ENCODE results near the gene ZNF189. TPM values are rescaled to one million over a fixed set of nuclear protein-coding genes. Genes with fewer than 3 reads are reported as not detected.

ZNF189 gene
- total RNA-seq, 4 donors from 2014 or later = 6.1 to 14.9 (median 10.2) TPM

GRCh38 chr9:101437806-101438232 lies 39.2 kb downstream of the ZNF189 start:
- no peaks in the 10 kb centered on the region for H3K4me1 ChIP-seq
- no peak for DNase-seq (ENCODE audit: low spot score in 2 of 2)
- TF ChIP-seq POLR2AphosphoS5 (IDR thresholded peaks at IDR 0.05) (no peak), EP300 (IDR thresholded peaks at IDR 0.05) (no peak), POLR2A (IDR thresholded peaks at IDR 0.05) (no peak)
- TF ChIP-seq, protein P1, sequence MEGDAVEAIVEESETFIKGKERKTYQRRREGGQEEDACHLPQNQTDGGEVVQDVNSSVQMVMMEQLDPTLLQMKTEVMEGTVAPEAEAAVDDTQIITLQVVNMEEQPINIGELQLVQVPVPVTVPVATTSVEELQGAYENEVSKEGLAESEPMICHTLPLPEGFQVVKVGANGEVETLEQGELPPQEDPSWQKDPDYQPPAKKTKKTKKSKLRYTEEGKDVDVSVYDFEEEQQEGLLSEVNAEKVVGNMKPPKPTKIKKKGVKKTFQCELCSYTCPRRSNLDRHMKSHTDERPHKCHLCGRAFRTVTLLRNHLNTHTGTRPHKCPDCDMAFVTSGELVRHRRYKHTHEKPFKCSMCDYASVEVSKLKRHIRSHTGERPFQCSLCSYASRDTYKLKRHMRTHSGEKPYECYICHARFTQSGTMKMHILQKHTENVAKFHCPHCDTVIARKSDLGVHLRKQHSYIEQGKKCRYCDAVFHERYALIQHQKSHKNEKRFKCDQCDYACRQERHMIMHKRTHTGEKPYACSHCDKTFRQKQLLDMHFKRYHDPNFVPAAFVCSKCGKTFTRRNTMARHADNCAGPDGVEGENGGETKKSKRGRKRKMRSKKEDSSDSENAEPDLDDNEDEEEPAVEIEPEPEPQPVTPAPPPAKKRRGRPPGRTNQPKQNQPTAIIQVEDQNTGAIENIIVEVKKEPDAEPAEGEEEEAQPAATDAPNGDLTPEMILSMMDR (IDR thresholded peaks at IDR 0.05) = no peak
- no peak overlapping the region for H3K27ac ChIP-seq
- H3K9me3 ChIP-seq = no peaks in the 10 kb centered on the region
- no peaks in the 10 kb centered on the region for H3K27me3 ChIP-seq
- no peak overlapping the region for H3K4me3 ChIP-seq
- 50% methylated on average over 2 of the region's 2 CpGs for WGBS
- no peaks in the 10 kb centered on the region for H3K36me3 ChIP-seq

DNA sequence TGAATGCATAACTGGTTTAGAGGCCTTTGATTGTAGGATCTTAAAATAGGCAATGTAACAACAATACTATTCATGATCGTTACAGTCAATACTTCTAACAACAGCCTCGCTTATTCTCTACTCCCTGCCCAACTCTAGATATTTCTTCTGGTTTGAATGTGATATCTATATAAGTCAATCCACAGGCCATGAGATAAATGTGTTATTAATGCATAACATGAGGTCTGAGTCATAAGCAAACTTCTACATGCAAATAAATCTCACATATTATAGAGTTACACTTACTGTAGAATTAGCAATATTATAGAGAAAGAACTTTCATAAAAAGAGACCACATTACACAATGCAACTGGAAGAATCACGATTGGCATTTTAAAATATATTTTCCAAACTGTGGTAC lies 39.9 kb downstream of the ZNF189 start:
- Histone ChIP-seq H3K9me3 (no peaks in the 10 kb centered on the region), H3K27ac (no peak overlapping the region), H3K36me3 (no peaks in the 10 kb centered on the region), H3K27me3 (no peaks in the 10 kb centered on the region), H3K4me1 (no peaks in the 10 kb centered on the region), H3K4me3 (no peak overlapping the region)
- DNase-seq (ENCODE audit: low spot score in 2 of 2) = no peak
- no peak for TF ChIP-seq EP300 (IDR thresholded peaks at IDR 0.05)
- no peak for TF ChIP-seq POLR2A (IDR thresholded peaks at IDR 0.05)
- TF ChIP-seq, protein P1 (IDR thresholded peaks at IDR 0.05) = no peak
- TF ChIP-seq POLR2AphosphoS5 (IDR thresholded peaks at IDR 0.05) = no peak
- 74% methylated on average over 3 of the region's 3 CpGs for WGBS

- no peaks in the 10 kb centered on the region for H3K27me3 ChIP-seq
- no peak for TF ChIP-seq POLR2A (IDR thresholded peaks at IDR 0.05)
- no peak for TF ChIP-seq EP300 (IDR thresholded peaks at IDR 0.05)
- TF ChIP-seq, protein P1 (IDR thresholded peaks at IDR 0.05) = no peak
- no peak for TF ChIP-seq POLR2AphosphoS5 (IDR thresholded peaks at IDR 0.05)
- 55% methylated on average over 3 of the region's 3 CpGs for WGBS
- no peak for DNase-seq (ENCODE audit: low spot score in 2 of 2)
- H3K4me3 ChIP-seq = no peak overlapping the region
- H3K4me1 ChIP-seq = no peaks in the 10 kb centered on the region
- H3K27ac ChIP-seq = no peak overlapping the region
- no peaks in the 10 kb centered on the region for H3K9me3 ChIP-seq
- H3K36me3 ChIP-seq = no peaks in the 10 kb centered on the region
Observed at GRCh38 chr9:101440714-101441230, 42.1 kb downstream of the ZNF189 start.

GRCh38 chr9:101442318-101442717 lies 43.7 kb downstream of the ZNF189 start:
- no peak overlapping the region for H3K4me3 ChIP-seq
- H3K9me3 ChIP-seq = no peaks in the 10 kb centered on the region
- no peak for DNase-seq (ENCODE audit: low spot score in 2 of 2)
- no peak overlapping the region for H3K27ac ChIP-seq
- H3K36me3 ChIP-seq = no peaks in the 10 kb centered on the region
- 94% methylated on average over 3 of the region's 3 CpGs for WGBS
- H3K4me1 ChIP-seq = no peaks in the 10 kb centered on the region
- no peaks in the 10 kb centered on the region for H3K27me3 ChIP-seq
- TF ChIP-seq POLR2AphosphoS5 (IDR thresholded peaks at IDR 0.05) = no peak
- TF ChIP-seq EP300 (IDR thresholded peaks at IDR 0.05) = no peak
- TF ChIP-seq POLR2A (IDR thresholded peaks at IDR 0.05) = no peak
- TF ChIP-seq, protein P1 (IDR thresholded peaks at IDR 0.05) = no peak

DNA sequence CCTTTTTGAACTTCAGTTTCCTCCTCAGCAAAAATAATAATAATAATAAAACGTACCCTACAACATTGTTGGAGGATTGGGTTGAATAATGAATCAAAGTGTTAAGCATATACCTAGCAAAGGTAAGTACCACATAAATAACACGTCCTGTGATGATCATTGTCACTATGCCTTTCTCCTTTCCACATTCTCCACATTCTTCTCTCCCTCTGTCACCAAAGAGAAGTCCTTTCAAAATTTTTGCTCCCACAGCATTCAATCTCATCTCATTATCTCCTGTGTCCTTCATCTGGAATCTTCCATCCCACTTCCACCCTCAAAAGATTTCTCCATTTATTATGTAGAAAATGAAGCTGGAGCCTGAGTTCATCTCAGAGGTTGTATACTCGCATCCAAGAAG lies 44.1 kb downstream of the ZNF189 start:
- H3K27ac ChIP-seq = no peak overlapping the region

More for the DNA sequence above, 44.1 kb downstream of the ZNF189 start:
- TF ChIP-seq EP300 (IDR thresholded peaks at IDR 0.05) (no peak), POLR2AphosphoS5 (IDR thresholded peaks at IDR 0.05) (no peak), POLR2A (IDR thresholded peaks at IDR 0.05) (no peak)
- TF ChIP-seq, protein P1 (IDR thresholded peaks at IDR 0.05) = no peak
- no peaks in the 10 kb centered on the region for H3K4me1 ChIP-seq
- 75% methylated on average over 3 of the region's 3 CpGs for WGBS
- H3K9me3 ChIP-seq = no peaks in the 10 kb centered on the region
- no peaks in the 10 kb centered on the region for H3K36me3 ChIP-seq
- H3K4me3 ChIP-seq = no peak overlapping the region
- H3K27me3 ChIP-seq = no peaks in the 10 kb centered on the region
- no peak for DNase-seq (ENCODE audit: low spot score in 2 of 2)

Measured in suprapubic skin (tissue), 4 donors.